Stimulated activated naive CD8-positive, alpha-beta T cell treated with anti-CD3 and anti-CD28 coated beads, Interleukin-15, Interleukin-2, amounts not matched to agents 100 ng/mL and 50 ng/mL, for 24 hours (primary cell): ENCODE measurements around the gene SAMD4A.
A peak's percentile ranks its signal among the peaks of the same experiment; 100 is the strongest.

Experiments
- H3K27ac Mint-ChIP-seq: one replicate; pipeline ENCODE4 v1.8.0; 2021; ENCODE audit warnings: mild to moderate bottlenecking, mixed read lengths
- H3K27me3 Mint-ChIP-seq: one replicate; pipeline ENCODE4 v1.8.0; 2021; ENCODE audit warnings: mixed read lengths
- H3K36me3 Mint-ChIP-seq: one replicate; pipeline ENCODE4 v1.8.0; 2021; ENCODE audit warnings: low read depth, mixed read lengths
- H3K4me1 Mint-ChIP-seq: one replicate; pipeline ENCODE4 v1.8.0; 2021; ENCODE audit warnings: low read depth, mixed read lengths
- H3K4me3 Mint-ChIP-seq: one replicate; pipeline ENCODE4 v1.8.0; 2021; ENCODE audit warnings: mild to moderate bottlenecking, mixed read lengths
- H3K9me3 Mint-ChIP-seq: one replicate; pipeline ENCODE4 v1.8.0; 2021; ENCODE audit warnings: mixed read lengths

SAMD4A gene

GRCh38 chr14:54769951-54770863, 203.3 kb downstream of the SAMD4A start:
- Mint-ChIP-seq H3K36me3 (peaks cover 27% of the 10 kb centered on the region), H3K4me3 (no peak overlapping the region), H3K9me3 (no peaks in the 10 kb centered on the region), H3K27me3 (peaks cover 13% of the 10 kb centered on the region), H3K4me1 (peaks cover 60% of the 10 kb centered on the region), H3K27ac (no peak overlapping the region)

- no peak overlapping the region for H3K4me3 Mint-ChIP-seq
- peaks cover 13% of the 10 kb centered on the region for H3K27me3 Mint-ChIP-seq
- H3K9me3 Mint-ChIP-seq, result no peaks in the 10 kb centered on the region
- H3K4me1 Mint-ChIP-seq, result peaks cover 63% of the 10 kb centered on the region
- H3K36me3 Mint-ChIP-seq, result peaks cover 20% of the 10 kb centered on the region
- no peak overlapping the region for H3K27ac Mint-ChIP-seq
Measured at GRCh38 chr14:54771411-54772027, 204.6 kb downstream of the SAMD4A start.

- H3K27ac Mint-ChIP-seq, result peak overlapping the region; percentile 89
Measured at GRCh38 chr14:54772451-54772881, 205.5 kb downstream of the SAMD4A start.

GRCh38 chr14:54773171-54774006, 206.5 kb downstream of the SAMD4A start:
- peaks cover 20% of the 10 kb centered on the region for H3K36me3 Mint-ChIP-seq
- peaks cover 66% of the 10 kb centered on the region for H3K4me1 Mint-ChIP-seq
- H3K27me3 Mint-ChIP-seq, result peaks cover 13% of the 10 kb centered on the region
- peak overlapping the region; percentile 89 for H3K27ac Mint-ChIP-seq
- peak overlapping the region; percentile 63 for H3K4me3 Mint-ChIP-seq
- no peaks in the 10 kb centered on the region for H3K9me3 Mint-ChIP-seq

More at GRCh38 chr14:54772451-54772881, 205.5 kb downstream of the SAMD4A start:
- Mint-ChIP-seq H3K36me3 (peaks cover 20% of the 10 kb centered on the region), H3K4me1 (peaks cover 63% of the 10 kb centered on the region), H3K9me3 (no peaks in the 10 kb centered on the region), H3K4me3 (peak overlapping the region; percentile 63), H3K27me3 (peaks cover 13% of the 10 kb centered on the region)

GRCh38 chr14:54774824-54775223, 207.9 kb downstream of the SAMD4A start:
- peaks cover 20% of the 10 kb centered on the region for H3K36me3 Mint-ChIP-seq
- no peak overlapping the region for H3K27ac Mint-ChIP-seq
- no peaks in the 10 kb centered on the region for H3K9me3 Mint-ChIP-seq
- no peak overlapping the region for H3K4me3 Mint-ChIP-seq
- peaks cover 11% of the 10 kb centered on the region for H3K27me3 Mint-ChIP-seq
- peaks cover 67% of the 10 kb centered on the region for H3K4me1 Mint-ChIP-seq

GRCh38 chr14:54775486-54776140, 208.7 kb downstream of the SAMD4A start:
- Mint-ChIP-seq H3K4me3 (peak overlapping the region; percentile 58), H3K9me3 (no peaks in the 10 kb centered on the region), H3K36me3 (peaks cover 13% of the 10 kb centered on the region), H3K27ac (no peak overlapping the region), H3K27me3 (peaks cover 10% of the 10 kb centered on the region), H3K4me1 (peaks cover 62% of the 10 kb centered on the region)

- Mint-ChIP-seq H3K4me3 (peak overlapping the region; percentile 58), H3K27ac (peak overlapping the region; percentile 75), H3K36me3 (peaks cover 10% of the 10 kb centered on the region), H3K4me1 (peaks cover 62% of the 10 kb centered on the region), H3K27me3 (peaks cover 10% of the 10 kb centered on the region), H3K9me3 (no peaks in the 10 kb centered on the region)
Measured at GRCh38 chr14:54776361-54777001, 209.6 kb downstream of the SAMD4A start.

GRCh38 chr14:54777395-54777794, 210.5 kb downstream of the SAMD4A start:
- H3K4me3 Mint-ChIP-seq, result peak overlapping the region; percentile 58
- H3K9me3 Mint-ChIP-seq, result no peaks in the 10 kb centered on the region
- peaks cover 5% of the 10 kb centered on the region for H3K36me3 Mint-ChIP-seq
- peaks cover 59% of the 10 kb centered on the region for H3K4me1 Mint-ChIP-seq
- H3K27ac Mint-ChIP-seq, result peak overlapping the region; percentile 75
- H3K27me3 Mint-ChIP-seq, result peaks cover 8% of the 10 kb centered on the region

- H3K4me1 Mint-ChIP-seq, result peaks cover 54% of the 10 kb centered on the region
- H3K27me3 Mint-ChIP-seq, result peaks cover 7% of the 10 kb centered on the region
- no peak overlapping the region for H3K4me3 Mint-ChIP-seq
- H3K9me3 Mint-ChIP-seq, result no peaks in the 10 kb centered on the region
- H3K27ac Mint-ChIP-seq, result no peak overlapping the region
- no peaks in the 10 kb centered on the region for H3K36me3 Mint-ChIP-seq
Measured at GRCh38 chr14:54778618-54779345, 211.9 kb downstream of the SAMD4A start.

GRCh38 chr14:54781080-54781479, 214.2 kb downstream of the SAMD4A start:
- H3K27me3 Mint-ChIP-seq, result peaks cover 4% of the 10 kb centered on the region
- no peaks in the 10 kb centered on the region for H3K36me3 Mint-ChIP-seq
- H3K4me3 Mint-ChIP-seq, result no peak overlapping the region
- no peak overlapping the region for H3K27ac Mint-ChIP-seq
- no peaks in the 10 kb centered on the region for H3K9me3 Mint-ChIP-seq
- peaks cover 35% of the 10 kb centered on the region for H3K4me1 Mint-ChIP-seq

- no peak overlapping the region for H3K4me3 Mint-ChIP-seq
- no peak overlapping the region for H3K27ac Mint-ChIP-seq
- no peaks in the 10 kb centered on the region for H3K36me3 Mint-ChIP-seq
- no peaks in the 10 kb centered on the region for H3K9me3 Mint-ChIP-seq
- H3K4me1 Mint-ChIP-seq, result peaks cover 24% of the 10 kb centered on the region
- peaks cover 4% of the 10 kb centered on the region for H3K27me3 Mint-ChIP-seq
Measured at GRCh38 chr14:54781961-54782750, 215.2 kb downstream of the SAMD4A start.

- no peak overlapping the region for H3K27ac Mint-ChIP-seq
- no peaks in the 10 kb centered on the region for H3K9me3 Mint-ChIP-seq
- H3K27me3 Mint-ChIP-seq, result peaks cover 4% of the 10 kb centered on the region
Measured at GRCh38 chr14:54782751-54783659, 216.1 kb downstream of the SAMD4A start.

More at GRCh38 chr14:54782751-54783659, 216.1 kb downstream of the SAMD4A start:
- Mint-ChIP-seq H3K4me1 (peaks cover 16% of the 10 kb centered on the region), H3K4me3 (no peak overlapping the region), H3K36me3 (no peaks in the 10 kb centered on the region)
